Dendritic cell treated with granulocyte-macrophage colony-stimulating factor and Interleukin-4, amounts not matched to agents 40 ng/mL and 50 ng/mL, for 4 days (primary cell): Measurements from ENCODE around the gene BRD4.

Experiments used
- H3K27ac Mint-ChIP-seq: one replicate; pipeline ENCODE4 v1.8.0; 2022; ENCODE audit warnings: mild to moderate bottlenecking, mixed read lengths
- H3K27me3 Mint-ChIP-seq: one replicate; pipeline ENCODE4 v1.8.0; 2022; ENCODE audit warnings: mild to moderate bottlenecking, mixed read lengths
- H3K36me3 Mint-ChIP-seq: one replicate; pipeline ENCODE4 v1.8.0; 2022; ENCODE audit warnings: low read depth, mixed read lengths
- H3K4me1 Mint-ChIP-seq: one replicate; pipeline ENCODE4 v1.8.0; 2022; ENCODE audit warnings: low read depth, mixed read lengths
- H3K4me3 Mint-ChIP-seq: one replicate; pipeline ENCODE4 v1.8.0; 2022; ENCODE audit warnings: mild to moderate bottlenecking, moderate library complexity, mixed read lengths
- H3K9me3 Mint-ChIP-seq: one replicate; pipeline ENCODE4 v1.8.0; 2022; ENCODE audit warnings: mixed read lengths
- intact Hi-C: fragments of 100-400 bp; cut with micrococcal nuclease; formaldehyde crosslinking; loops from one replicate; pipeline ENCODE4 v1.15.0; 2022

BRD4 gene

GRCh38 chr19:15199661-15200552 lies 132.4 kb downstream of the BRD4 start:
- peak overlapping the region; percentile 68 for H3K4me3 Mint-ChIP-seq
- H3K27ac Mint-ChIP-seq: peak overlapping the region; percentile 2
- peaks cover 60% of the 10 kb centered on the region for H3K27me3 Mint-ChIP-seq

GRCh38 chr19:15198951-15199660 lies 133.2 kb downstream of the BRD4 start:
- peak overlapping the region; percentile 2 for H3K27ac Mint-ChIP-seq
- peaks cover 45% of the 10 kb centered on the region for H3K4me1 Mint-ChIP-seq
- H3K4me3 Mint-ChIP-seq: peak overlapping the region; percentile 44

More at GRCh38 chr19:15199661-15200552, 132.4 kb downstream of the BRD4 start:
- Mint-ChIP-seq H3K36me3 (no peaks in the 10 kb centered on the region), H3K4me1 (peaks cover 37% of the 10 kb centered on the region), H3K9me3 (no peaks in the 10 kb centered on the region)
- intact Hi-C loops: loop anchor here (5.0 kb wide), 1 partner anchor 32 kb away; the partner anchor contains the start of gene EPHX3

DNA sequence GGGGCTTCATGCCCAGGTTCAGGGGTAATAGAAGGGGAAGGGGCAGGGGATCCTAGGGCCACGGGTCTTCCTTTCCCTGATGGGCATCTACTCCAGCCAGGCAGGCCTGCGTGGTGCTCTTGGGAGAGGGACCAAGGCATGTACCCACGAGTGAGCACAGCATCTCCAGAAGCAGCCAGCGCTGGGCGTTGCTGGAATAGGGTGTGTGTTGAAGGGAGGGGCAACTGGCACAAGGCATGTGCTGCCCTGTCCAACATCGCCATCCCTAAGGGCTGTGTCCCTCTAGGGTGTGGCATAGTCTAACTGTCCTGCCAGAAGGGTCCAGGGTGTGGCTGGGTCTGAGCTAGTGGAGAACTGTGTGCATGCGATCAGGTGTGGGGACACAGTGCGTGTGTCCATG lies 134.4 kb downstream of the BRD4 start:
- Mint-ChIP-seq H3K4me1 (peaks cover 47% of the 10 kb centered on the region), H3K36me3 (no peaks in the 10 kb centered on the region), H3K27me3 (peaks cover 70% of the 10 kb centered on the region), H3K4me3 (no peak overlapping the region), H3K27ac (no peak overlapping the region), H3K9me3 (no peaks in the 10 kb centered on the region)
- intact Hi-C loops: loop anchor here (5.0 kb wide), 1 partner anchor 34 kb away; the partner anchor contains the start of gene EPHX3

More at GRCh38 chr19:15198951-15199660, 133.2 kb downstream of the BRD4 start:
- no peaks in the 10 kb centered on the region for H3K9me3 Mint-ChIP-seq
- intact Hi-C loops: loop anchor here (5.0 kb wide), 1 partner anchor 33 kb away; the partner anchor contains the start of gene EPHX3
- H3K27me3 Mint-ChIP-seq: peaks cover 68% of the 10 kb centered on the region
- no peaks in the 10 kb centered on the region for H3K36me3 Mint-ChIP-seq

DNA sequence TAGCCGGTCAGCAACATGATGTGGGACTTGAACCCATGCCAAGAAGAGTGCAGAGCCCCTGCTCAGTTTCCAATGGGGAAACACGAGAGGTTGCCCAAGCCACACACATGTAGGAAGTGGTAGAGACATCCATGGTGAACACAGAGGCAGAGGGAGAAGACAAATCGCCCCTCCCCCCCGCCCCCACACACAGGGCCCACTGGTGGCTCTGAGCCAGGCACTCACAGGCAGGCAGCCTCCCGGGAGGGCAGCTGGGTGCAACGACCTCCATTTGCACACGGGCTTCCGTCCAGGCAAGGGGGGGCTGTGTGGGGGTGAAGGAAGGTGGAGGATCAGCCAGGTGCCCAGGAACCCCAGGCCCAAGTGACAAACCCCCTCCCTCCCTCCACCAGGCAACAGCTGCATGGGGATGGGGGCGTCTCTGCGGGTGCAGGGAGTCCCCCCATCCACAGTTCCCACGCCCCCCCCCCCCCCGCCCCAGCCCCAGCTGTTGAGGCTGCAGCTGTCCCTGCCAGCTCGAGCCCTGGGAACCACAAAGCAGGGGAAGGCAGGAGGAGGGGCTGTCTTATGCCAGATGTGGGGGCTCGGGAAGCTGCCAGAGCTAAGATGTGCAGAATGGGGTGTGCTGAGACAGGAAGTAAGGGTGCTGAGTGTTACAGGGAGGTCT lies 134.9 kb downstream of the BRD4 start:
- H3K4me3 Mint-ChIP-seq: no peak overlapping the region
- H3K27me3 Mint-ChIP-seq: peaks cover 66% of the 10 kb centered on the region
- H3K27ac Mint-ChIP-seq: no peak overlapping the region
- no peaks in the 10 kb centered on the region for H3K36me3 Mint-ChIP-seq
- H3K9me3 Mint-ChIP-seq: no peaks in the 10 kb centered on the region
- peaks cover 44% of the 10 kb centered on the region for H3K4me1 Mint-ChIP-seq
- intact Hi-C loops: loop anchor here (5.0 kb wide), 1 partner anchor 35 kb away; the partner anchor contains the start of gene EPHX3

DNA sequence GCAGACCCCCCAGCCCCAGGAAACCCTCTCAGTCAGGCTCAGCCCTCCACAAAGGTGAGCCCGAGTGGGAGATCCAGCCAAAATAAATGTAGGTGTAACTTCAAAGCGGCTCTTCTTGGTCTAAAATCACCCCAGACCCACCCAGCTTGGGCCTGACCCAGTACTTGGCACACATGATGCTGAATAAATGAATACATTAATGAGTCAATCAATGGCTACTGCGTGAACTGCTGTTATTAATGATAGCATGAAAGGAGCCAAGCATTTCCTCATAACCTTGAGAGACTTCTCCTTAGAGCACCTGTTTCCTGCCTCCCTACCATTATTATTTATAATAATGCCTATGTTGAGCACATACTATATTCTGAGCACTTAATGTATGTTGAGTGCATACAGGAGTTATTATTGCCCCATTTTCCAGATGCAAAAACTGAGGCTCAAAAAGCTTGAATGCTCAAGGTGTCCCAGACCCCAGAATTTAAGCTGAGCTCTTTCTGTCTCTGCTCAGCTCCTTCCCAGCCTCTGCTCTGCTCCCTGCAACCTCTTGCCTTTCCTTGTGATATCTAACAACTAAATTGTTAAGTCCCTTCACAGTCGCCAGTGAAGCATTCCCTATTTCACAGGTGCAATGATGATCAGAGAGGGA lies 135.9 kb downstream of the BRD4 start:
- intact Hi-C loops: loop anchor here (5.0 kb wide), 1 partner anchor 36 kb away; the partner anchor contains the start of gene EPHX3
- H3K4me1 Mint-ChIP-seq: peaks cover 40% of the 10 kb centered on the region
- H3K36me3 Mint-ChIP-seq: no peaks in the 10 kb centered on the region
- peaks cover 62% of the 10 kb centered on the region for H3K27me3 Mint-ChIP-seq
- H3K4me3 Mint-ChIP-seq: no peak overlapping the region
- no peaks in the 10 kb centered on the region for H3K9me3 Mint-ChIP-seq
- H3K27ac Mint-ChIP-seq: no peak overlapping the region

DNA sequence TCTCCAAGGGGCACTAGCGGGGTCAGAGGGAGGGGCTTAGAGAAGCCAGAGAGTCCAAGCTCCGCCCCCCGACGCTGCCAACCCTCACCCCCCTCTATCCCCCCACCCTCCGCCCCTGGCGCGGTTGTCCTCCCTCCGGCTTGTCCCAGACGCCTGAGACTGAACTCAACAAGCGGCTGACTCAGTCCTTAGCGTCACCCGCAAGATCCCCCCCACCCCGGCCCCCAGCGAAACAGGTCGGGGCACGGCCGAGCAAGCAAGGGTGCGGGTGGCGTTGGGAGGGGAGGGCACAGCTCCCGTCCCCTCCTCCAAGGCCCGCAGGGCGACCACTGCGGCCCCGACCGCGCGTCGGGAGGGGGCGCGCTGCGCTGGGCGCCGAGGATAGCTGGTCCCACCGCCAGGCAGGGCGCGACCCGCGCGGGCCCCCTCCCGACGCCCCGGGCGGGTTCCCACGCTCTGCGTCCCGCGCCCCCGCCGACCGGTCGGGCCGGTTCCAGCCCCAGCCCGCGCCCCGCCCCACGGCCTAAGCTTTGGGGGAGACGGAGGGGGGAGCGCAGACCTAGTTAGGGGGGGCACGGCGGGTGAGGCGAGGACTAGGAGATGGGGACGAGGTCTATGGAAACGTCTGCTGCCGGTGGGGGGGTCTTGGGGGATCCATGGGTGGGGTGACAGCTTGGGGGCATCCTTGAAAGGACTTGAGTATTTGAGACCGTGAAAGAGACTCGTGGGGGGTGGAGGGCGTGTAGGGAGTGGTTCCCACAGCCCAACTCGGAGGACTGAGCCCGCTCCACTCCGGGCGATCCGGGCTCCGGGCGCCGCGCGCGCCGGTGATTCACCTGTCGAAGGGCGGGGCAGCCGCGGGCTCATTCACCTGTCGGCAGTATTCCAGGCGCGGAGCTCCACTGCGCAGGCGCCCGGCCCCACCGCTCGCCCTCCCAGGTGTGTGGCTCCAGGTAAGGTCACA lies 136.7 kb downstream of the BRD4 start:
- intact Hi-C loops: loop anchor here (5.0 kb wide), 1 partner anchor 37 kb away; the partner anchor contains the start of gene EPHX3
- peak overlapping the region; percentile 35 for H3K4me3 Mint-ChIP-seq
- no peaks in the 10 kb centered on the region for H3K36me3 Mint-ChIP-seq
- no peak overlapping the region for H3K27ac Mint-ChIP-seq
- no peaks in the 10 kb centered on the region for H3K9me3 Mint-ChIP-seq
- peaks cover 35% of the 10 kb centered on the region for H3K4me1 Mint-ChIP-seq
- peaks cover 58% of the 10 kb centered on the region for H3K27me3 Mint-ChIP-seq

DNA sequence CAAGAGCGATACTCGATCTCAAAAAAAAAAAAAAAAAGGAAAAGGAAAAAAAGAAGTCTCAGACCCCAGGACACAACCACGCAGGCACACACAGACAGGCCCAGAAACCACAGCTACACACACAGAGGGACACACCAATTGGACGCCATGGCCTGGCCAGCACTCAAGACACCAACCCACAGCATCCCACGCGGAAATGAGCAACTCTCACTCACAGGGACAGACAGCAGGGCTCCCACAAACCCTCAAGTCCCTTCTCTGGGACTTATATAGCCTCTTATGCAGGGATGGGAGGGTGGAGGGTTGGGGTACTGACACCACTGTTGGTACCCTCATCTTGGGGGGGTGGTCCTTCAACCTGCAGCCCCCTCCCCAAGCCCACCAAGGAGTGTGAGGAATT lies 137.4 kb downstream of the BRD4 start:
- Mint-ChIP-seq H3K4me3 (peak overlapping the region; percentile 35), H3K9me3 (no peaks in the 10 kb centered on the region), H3K27me3 (peaks cover 55% of the 10 kb centered on the region), H3K4me1 (peaks cover 35% of the 10 kb centered on the region), H3K36me3 (no peaks in the 10 kb centered on the region), H3K27ac (no peak overlapping the region)
- intact Hi-C loops: loop anchor here (5.0 kb wide), 1 partner anchor 37 kb away; the partner anchor contains the start of gene EPHX3

GRCh38 chr19:15191982-15192381 lies 140.4 kb downstream of the BRD4 start:
- peaks cover 15% of the 10 kb centered on the region for H3K4me1 Mint-ChIP-seq
- H3K36me3 Mint-ChIP-seq: no peaks in the 10 kb centered on the region
- intact Hi-C loops: no loop called here
- no peak overlapping the region for H3K4me3 Mint-ChIP-seq
- H3K27me3 Mint-ChIP-seq: peaks cover 35% of the 10 kb centered on the region
- no peak overlapping the region for H3K27ac Mint-ChIP-seq
- H3K9me3 Mint-ChIP-seq: no peaks in the 10 kb centered on the region

DNA sequence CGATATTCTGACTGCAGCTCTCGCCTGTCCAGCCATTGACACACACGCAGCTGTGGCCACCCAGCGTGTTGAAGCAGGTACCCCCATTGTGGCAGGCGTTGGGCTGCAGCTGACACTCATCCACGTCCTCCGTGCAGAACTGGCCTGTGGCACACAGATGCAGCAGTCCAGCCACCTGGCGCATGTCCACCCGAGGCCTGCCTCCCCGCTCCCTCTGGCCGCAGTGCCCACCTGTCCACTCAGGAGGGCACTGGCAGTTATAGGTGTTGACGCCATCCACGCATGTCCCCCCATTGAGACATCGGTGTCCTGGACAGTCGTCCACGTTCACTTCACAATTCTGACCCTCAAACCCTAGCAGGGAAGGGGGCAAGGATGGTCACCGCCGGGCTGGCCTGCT lies 140.8 kb downstream of the BRD4 start:
- intact Hi-C loops: no loop called here
- no peak overlapping the region for H3K27ac Mint-ChIP-seq
- peaks cover 31% of the 10 kb centered on the region for H3K27me3 Mint-ChIP-seq

GRCh38 chr19:15188851-15189250 lies 143.5 kb downstream of the BRD4 start:
- intact Hi-C loops: no loop called here
- Mint-ChIP-seq H3K9me3 (no peaks in the 10 kb centered on the region), H3K27ac (no peak overlapping the region), H3K4me3 (no peak overlapping the region), H3K27me3 (peaks cover 26% of the 10 kb centered on the region), H3K4me1 (peaks cover under 1% of the 10 kb centered on the region), H3K36me3 (no peaks in the 10 kb centered on the region)

More for the DNA sequence above, 140.8 kb downstream of the BRD4 start:
- Mint-ChIP-seq H3K36me3 (no peaks in the 10 kb centered on the region), H3K9me3 (no peaks in the 10 kb centered on the region), H3K4me3 (no peak overlapping the region), H3K4me1 (peaks cover 15% of the 10 kb centered on the region)

- Mint-ChIP-seq H3K4me3 (no peak overlapping the region), H3K36me3 (no peaks in the 10 kb centered on the region), H3K4me1 (no peaks in the 10 kb centered on the region), H3K27ac (no peak overlapping the region), H3K9me3 (no peaks in the 10 kb centered on the region), H3K27me3 (peaks cover 22% of the 10 kb centered on the region)
- intact Hi-C loops: no loop called here
Measured at GRCh38 chr19:15187026-15188007, 145.0 kb downstream of the BRD4 start.
